HL-60 (cell line): ENCODE data around the gene POMT2.

ENCODE experiments used
- DNase-seq, 2 experiments: peaks; one replicate each; pipeline ENCODE4 v3.0.0-alpha.2; 2010 to 2020; ENCODE audit warnings: low read depth in 1 of 2, low spot score in 1 of 2
- H3K27ac ChIP-seq: fragments of 250-450 bp; sonication (Bioruptor Pico); replicated peaks from 2 replicates; pipeline ENCODE4 v1.5.1; 2020; ENCODE audit warnings: mild to moderate bottlenecking, moderate library complexity
- H3K27me3 ChIP-seq: fragments of 250-450 bp; sonication (Bioruptor Pico); 2 replicates; pipeline ENCODE4 v1.5.1; 2021; ENCODE audit warnings: mild to moderate bottlenecking, moderate library complexity; ENCODE audit not compliant: insufficient read depth, poor library complexity, severe bottlenecking
- H3K4me3 ChIP-seq: replicated peaks from 2 replicates; pipeline ENCODE4 v1.5.1; 2011; ENCODE audit warnings: mild to moderate bottlenecking, control low read depth, low read length; ENCODE audit not compliant: insufficient read depth
- GABPA ChIP-seq: IDR thresholded peaks from 2 replicates; pipeline ENCODE4 v1.6.1; 2012; ENCODE audit warnings: low read depth
- POLR2AphosphoS5 ChIP-seq: IDR thresholded peaks from 2 replicates; pipeline ENCODE4 v1.6.1; 2012; ENCODE audit warnings: low read depth
- SPI1 ChIP-seq: IDR thresholded peaks from 2 replicates; pipeline ENCODE4 v1.6.1; 2012; ENCODE audit warnings: low read depth, mild to moderate bottlenecking, borderline replicate concordance
- TF ChIP-seq, protein P1 (sequence below): IDR thresholded peaks from one replicate; pipeline ENCODE4 v1.5.1; 2011; ENCODE audit warnings: low read length, control low read depth, inconsistent platforms; ENCODE audit not compliant: insufficient read depth
- TF ChIP-seq, protein P2 (sequence below): IDR thresholded peaks from 2 replicates; pipeline ENCODE4 v1.6.1; 2012; ENCODE audit warnings: low read depth; ENCODE audit not compliant: insufficient replicate concordance

The POMT2 gene

DNA sequence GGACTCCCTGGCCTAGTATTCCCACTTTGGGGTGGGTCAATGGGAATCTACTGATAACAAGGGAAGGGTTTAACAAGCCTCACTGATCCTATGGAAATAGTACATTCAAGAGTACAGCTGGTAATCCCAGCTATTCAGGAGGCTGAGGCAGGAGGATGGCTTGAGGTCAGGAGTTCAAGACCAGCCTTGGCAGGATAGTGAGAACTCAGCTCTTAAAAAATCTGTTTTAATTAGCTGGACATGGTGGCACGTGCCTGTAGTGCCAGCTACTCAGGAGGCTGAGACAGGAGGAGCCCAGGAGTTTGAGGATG, 4.5 kb downstream of the POMT2 start:
- no peak overlapping the region for H3K27ac ChIP-seq
- H3K4me3 ChIP-seq = no peak overlapping the region
- no peak for DNase-seq
- no peaks in the 10 kb centered on the region for H3K27me3 ChIP-seq
- TF ChIP-seq POLR2AphosphoS5 (no peak), SPI1 (no peak), GABPA (no peak)
- TF ChIP-seq, protein P1, sequence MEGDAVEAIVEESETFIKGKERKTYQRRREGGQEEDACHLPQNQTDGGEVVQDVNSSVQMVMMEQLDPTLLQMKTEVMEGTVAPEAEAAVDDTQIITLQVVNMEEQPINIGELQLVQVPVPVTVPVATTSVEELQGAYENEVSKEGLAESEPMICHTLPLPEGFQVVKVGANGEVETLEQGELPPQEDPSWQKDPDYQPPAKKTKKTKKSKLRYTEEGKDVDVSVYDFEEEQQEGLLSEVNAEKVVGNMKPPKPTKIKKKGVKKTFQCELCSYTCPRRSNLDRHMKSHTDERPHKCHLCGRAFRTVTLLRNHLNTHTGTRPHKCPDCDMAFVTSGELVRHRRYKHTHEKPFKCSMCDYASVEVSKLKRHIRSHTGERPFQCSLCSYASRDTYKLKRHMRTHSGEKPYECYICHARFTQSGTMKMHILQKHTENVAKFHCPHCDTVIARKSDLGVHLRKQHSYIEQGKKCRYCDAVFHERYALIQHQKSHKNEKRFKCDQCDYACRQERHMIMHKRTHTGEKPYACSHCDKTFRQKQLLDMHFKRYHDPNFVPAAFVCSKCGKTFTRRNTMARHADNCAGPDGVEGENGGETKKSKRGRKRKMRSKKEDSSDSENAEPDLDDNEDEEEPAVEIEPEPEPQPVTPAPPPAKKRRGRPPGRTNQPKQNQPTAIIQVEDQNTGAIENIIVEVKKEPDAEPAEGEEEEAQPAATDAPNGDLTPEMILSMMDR = no peak
- TF ChIP-seq, protein P2, sequence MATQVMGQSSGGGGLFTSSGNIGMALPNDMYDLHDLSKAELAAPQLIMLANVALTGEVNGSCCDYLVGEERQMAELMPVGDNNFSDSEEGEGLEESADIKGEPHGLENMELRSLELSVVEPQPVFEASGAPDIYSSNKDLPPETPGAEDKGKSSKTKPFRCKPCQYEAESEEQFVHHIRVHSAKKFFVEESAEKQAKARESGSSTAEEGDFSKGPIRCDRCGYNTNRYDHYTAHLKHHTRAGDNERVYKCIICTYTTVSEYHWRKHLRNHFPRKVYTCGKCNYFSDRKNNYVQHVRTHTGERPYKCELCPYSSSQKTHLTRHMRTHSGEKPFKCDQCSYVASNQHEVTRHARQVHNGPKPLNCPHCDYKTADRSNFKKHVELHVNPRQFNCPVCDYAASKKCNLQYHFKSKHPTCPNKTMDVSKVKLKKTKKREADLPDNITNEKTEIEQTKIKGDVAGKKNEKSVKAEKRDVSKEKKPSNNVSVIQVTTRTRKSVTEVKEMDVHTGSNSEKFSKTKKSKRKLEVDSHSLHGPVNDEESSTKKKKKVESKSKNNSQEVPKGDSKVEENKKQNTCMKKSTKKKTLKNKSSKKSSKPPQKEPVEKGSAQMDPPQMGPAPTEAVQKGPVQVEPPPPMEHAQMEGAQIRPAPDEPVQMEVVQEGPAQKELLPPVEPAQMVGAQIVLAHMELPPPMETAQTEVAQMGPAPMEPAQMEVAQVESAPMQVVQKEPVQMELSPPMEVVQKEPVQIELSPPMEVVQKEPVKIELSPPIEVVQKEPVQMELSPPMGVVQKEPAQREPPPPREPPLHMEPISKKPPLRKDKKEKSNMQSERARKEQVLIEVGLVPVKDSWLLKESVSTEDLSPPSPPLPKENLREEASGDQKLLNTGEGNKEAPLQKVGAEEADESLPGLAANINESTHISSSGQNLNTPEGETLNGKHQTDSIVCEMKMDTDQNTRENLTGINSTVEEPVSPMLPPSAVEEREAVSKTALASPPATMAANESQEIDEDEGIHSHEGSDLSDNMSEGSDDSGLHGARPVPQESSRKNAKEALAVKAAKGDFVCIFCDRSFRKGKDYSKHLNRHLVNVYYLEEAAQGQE = no peak

DNA sequence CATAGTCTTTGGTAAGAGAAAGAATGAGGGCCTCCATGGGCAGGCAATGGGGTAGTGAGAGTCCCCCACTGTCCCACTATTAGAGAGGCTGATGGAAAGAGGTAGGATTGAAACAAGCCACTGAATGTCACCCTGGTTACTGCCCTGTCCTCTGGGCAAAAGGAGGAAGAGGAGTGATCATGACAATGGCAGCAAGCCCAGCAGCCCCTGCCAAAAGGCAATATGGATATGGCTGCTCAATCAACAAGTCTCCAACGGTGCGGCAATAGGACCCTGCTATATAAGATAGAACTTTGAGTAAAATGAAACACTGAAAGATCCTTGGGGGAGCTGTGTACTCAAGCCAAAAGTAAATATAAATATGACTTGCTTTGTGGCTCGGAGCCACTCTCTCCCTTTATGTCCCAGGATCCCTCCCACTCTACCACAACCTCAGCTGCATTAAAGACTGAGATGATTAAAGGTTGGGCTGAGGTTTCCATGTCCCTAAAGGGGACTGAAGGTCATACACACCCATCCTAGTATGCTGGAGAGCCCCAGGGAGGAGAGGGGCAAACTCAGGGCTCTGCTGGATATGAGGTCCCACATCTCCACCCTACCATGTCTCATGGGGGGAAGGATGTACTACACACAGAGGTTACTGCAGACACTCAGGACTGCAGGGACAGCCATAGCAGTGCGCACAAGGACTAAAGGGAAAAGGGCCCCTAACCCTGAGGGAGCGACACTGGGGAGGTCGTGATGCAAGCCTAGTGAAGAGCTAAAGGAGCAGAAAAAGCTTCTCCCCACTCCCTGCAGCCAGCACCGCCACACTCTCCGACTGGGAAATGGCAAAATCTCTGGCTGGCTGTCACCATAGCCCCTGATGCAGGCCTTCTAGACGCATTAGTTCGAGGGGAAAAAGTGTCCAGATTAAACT, 5.9 kb downstream of the POMT2 start:
- Histone ChIP-seq H3K4me3 (no peak overlapping the region), H3K27ac (no peak overlapping the region), H3K27me3 (no peaks in the 10 kb centered on the region)
- DNase-seq = no peak
- TF ChIP-seq SPI1 (no peak), GABPA (no peak), POLR2AphosphoS5 (no peak)
- TF ChIP-seq, protein P1 = no peak
- TF ChIP-seq, protein P2 = no peak

DNA sequence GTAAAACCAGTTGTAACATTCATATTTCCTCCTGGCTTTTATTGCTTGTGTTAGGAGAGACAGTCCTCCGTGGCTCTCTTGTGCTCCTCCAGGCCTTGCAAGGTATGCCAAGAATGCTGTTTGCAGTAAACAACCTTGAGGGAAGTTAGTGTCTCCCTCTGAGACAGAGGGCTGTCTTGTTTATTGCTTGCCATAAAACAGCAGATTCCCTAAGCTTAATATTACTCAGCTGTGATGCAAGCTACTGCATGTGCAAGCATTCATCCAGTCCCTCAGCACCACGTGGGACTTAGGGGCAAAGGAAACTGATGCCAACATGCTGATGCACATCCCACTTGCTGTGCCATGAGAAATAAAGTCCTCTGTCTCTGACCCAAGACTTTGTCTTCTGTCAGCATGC, 6.6 kb downstream of the POMT2 start:
- Histone ChIP-seq H3K27me3 (no peaks in the 10 kb centered on the region), H3K27ac (no peak overlapping the region), H3K4me3 (no peak overlapping the region)
- DNase-seq = no peak
- TF ChIP-seq GABPA (no peak), SPI1 (no peak), POLR2AphosphoS5 (no peak)
- TF ChIP-seq, protein P1 = no peak
- TF ChIP-seq, protein P2 = no peak
